Fibroblast of peridontal ligament (primary cell): ENCODE results near the gene NAT14.

Experiments used
- DNase-seq: peaks from one replicate; pipeline ENCODE4 v3.0.0-alpha.2; 2010; ENCODE audit errors: extremely low read depth

NAT14 gene

DNA sequence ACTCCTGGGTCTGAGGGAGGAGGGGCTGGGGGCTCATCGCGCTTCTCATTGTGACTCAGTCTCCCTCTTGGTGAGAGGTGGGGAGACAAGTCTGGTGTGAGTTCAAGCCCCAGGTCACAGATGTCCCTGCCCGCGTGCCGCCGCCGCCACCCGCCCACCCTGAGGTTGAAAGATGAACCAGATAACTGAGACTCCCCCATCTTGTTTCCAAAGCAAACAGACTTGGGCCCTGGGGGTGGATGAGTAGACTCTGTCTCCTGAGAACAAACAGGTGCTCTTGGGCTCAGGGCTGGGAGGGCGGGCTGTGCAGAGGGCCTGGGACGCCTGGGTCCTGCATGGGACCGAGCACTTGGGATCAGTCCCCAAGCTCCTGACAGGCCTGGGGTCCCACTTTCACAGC lies 51.4 kb downstream of the NAT14 start:
- no peak for DNase-seq
